HG03439 (cell line): ENCODE data around the gene FCER1A.

Source experiments
- ATAC-seq: cut with Tn5 transposase; IDR thresholded peaks from one replicate; pipeline ENCODE4 v1.9.1; 2021; ENCODE audit warnings: mild to moderate bottlenecking, moderate library complexity; ENCODE audit not compliant: unreplicated experiment

Gene FCER1A

DNA sequence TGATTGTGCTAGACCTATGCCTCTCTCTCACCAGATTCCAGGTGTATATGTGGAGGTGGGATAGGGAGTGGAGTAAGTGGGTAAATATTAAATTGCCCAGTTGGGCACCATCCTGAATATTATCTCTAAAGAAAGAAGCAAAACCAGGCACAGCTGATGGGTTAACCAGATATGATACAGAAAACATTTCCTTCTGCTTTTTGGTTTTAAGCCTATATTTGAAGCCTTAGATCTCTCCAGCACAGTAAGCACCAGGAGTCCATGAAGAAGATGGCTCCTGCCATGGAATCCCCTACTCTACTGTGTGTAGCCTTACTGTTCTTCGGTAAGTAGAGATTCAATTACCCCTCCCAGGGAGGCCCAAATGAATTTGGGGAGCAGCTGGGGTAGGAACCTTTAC, at the start of gene FCER1A:
Gene FCER1A, plus strand, starts transcription at position 242 of the 400 bp plus-strand sequence. Its CDS starts 29 bp downstream, at position 271.
- no peak for ATAC-seq

DNA sequence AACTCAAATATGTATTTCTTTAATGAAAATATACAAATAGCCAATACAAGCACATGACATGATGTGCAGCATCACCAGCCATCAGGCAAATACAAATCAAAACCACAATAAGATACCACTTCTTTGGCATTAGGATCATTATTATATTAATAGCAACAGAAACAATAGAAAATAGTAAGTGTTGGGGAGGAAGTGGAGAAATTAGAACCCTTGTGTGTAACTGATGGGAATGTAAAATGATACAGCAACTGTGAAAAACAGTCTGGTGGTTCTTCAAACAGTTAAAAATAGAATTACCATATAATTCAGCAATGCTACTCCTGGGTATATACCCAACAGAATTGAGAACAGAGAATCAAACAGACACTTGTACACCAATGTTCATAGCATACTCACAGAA, 40.8 kb upstream of the FCER1A start:
- ATAC-seq: no peak

DNA sequence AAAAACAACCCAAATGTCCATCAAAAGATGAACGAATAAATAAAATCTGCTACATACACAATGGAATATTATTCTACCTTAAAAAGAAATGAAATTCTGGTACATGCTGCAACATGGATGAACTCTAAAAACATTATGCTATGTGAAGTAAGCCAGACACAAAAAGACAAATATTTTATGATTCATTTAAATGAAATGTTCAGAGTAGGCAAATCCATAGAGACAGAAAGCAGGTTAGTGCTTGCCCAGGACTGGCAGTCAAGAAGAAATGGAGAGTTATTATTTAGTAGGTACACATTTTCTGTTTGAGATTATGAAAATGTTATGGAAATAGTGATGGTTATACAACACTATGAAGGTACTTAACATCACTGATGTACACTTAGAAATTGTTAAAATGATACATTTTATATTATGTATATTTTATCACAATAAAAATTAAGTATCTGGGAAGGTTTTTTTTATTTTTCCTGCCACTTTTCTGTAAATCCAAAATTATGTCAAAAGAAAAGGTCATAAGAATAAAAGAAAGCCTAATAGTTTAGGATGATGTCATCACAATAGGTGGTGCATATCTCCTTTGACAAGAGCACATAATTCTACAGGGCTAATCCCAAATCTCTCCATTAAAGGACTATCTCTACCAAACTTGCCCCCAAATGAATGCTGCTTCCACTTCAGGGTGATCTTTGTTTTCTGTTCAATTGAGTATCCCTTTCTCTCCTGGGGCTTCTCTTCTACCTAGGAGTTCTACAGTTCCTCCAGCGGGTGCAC, 40.2 kb upstream of the FCER1A start:
- ATAC-seq: no peak

DNA sequence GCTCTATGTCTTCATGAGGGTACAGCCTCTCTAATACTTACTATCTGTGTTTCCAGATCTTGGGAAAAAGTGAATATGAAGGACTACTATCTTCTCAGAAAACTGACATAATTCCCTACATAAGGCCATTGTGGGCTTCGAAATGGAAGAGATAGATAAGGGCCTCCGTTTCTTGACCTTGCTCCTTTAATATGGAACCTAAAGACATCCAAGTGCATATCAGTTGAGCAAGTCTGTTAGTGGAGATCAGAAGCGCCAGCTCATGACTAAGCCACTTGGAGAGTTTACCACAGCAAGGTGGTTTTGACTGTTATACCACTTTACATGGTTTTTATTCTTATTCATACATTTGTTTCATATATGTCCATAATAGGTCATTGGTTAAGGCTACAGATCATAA, 35.3 kb upstream of the FCER1A start:
- no peak for ATAC-seq

DNA sequence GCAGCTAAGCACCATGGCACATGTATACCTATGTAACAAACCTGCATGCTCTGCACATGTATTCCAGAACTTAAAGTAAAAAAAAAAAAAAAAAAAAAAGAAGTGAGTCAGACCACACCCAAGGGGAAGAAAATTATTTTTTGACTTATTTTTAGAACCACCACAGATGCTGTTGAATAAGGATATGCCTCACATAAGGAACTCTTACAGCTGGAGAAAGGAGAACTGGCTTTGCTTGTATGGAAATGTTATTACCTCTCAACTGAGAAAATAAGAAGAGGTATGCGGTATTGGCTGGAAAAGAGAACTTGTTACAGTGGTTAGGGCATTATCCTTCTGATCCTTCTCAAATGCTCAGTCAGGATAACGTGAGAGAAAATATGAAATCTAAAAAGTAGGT, 27.5 kb upstream of the FCER1A start:
- no peak for ATAC-seq

DNA sequence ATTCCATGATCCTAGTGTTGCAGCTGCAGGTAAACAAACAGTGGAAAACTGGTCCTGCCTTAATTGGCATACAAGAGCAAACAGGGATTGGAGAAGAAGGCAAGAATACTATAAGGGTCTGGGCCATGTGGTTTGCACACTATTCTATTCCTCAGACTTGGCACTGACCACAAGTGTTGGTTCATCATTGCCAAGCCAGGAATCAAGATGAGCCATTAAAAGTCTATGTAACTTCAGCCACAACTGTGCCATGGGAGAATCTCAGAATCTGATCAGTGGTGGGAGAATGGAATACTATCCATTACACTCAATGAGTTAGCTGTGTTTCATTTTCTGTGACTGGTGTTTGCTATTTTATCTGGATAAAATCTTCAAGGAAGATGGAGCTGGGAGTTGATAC, 26.2 kb upstream of the FCER1A start:
- ATAC-seq: no peak

DNA sequence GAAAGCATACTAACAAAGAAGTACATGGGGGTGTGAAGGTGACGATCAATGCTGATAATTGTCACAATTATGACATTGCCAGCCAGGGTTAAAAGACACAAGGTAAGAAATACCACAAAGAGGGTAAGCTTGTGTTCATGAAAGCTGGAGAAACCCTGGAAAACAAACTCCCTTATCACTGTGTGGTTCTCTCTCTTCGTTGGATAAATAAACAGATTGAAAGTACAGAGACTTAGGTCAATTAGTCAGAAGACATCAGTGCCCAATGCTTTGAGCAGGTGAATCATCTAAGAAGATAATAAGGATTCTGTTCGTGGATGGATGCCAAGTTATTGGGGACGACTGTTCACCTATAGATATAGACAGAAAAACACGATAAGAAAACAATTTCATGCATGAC, 22.4 kb upstream of the FCER1A start:
- ATAC-seq: no peak

DNA sequence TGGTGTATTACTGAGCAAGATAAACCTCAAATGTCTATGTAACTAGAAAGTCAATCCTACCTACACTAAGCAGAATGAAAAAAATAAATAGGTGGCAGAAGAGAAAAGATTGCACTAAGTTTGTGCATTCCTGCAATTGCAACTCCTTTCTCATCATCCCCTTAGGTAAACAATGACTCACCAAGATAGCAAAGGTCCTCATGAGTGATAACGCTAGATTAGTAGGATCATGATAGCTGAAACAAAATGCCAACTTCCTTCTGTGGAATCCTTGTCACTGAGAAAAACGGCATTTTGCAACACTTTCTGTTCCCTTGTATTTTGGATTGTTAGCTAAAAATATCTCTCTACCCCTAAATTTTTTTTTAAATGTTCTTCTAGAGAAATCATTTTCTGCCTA, 20.0 kb upstream of the FCER1A start:
- no peak for ATAC-seq

DNA sequence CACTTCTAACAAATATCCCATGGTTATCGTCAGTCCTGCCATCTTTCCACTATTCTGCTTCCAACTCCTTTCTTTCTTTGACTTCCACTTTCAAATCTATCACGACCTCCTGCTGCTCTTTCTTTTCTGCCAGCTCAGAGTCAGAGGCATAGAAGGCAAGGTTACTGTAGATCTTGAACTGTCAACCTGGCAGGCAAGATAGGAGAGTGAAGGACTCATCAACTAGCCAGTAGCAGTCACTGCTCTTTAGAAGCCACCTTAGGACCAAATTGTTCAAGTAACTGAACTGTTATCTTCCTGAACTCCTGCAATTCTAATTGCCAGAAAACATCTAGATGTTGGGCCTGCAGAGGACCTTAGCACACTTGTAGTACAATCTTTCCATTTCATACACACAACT, 13.1 kb upstream of the FCER1A start:
- no peak for ATAC-seq

DNA sequence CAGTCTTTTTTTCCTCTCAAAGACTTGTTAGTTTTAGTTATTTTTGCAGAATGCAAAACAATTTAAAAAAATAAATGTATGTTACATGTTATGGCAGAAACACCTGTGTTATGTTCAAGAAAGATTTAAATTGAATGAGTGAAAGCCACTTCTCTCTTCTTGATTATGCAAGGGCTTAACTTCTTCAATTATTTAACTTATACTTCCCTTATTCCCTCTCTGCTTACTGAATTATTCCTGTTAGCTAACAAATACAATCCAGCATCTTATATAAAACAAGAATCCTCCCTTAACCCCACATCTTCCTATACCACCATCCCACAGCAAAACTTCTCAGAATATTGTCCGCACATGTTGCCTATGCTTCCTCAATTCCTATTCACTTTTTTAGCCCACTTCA, 10.7 kb upstream of the FCER1A start:
- no peak for ATAC-seq

DNA sequence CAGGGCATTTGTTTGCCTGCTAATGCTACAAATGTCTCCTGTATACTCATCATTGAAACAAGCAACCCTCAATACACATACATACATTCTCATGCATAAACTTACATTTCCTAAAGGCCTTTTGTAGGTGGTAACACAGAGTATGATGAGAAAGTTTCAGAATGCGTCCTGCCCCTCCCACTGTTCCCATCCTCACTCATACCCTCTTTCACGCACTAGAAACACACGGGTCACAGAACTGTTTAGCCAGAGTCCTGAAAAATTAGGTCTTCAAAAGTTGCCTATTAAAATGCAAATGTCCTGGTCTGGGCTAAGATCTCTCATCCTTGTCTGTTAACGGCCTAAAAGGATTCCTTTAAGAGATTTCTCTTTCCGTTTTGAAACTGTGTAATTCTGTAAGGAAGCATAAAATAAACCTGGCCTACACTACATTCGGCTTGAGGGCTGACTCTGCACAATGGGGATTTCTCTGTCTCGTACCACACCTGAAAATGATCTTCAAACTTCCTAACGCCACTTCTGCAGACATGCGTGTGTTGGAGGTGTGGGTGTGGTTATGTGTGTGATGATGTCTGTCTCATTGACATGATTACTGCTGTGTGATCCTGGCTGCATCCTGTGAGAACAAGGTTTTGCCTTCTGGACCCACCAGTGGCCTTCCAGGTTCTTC, 5.3 kb upstream of the FCER1A start:
- no peak for ATAC-seq

DNA sequence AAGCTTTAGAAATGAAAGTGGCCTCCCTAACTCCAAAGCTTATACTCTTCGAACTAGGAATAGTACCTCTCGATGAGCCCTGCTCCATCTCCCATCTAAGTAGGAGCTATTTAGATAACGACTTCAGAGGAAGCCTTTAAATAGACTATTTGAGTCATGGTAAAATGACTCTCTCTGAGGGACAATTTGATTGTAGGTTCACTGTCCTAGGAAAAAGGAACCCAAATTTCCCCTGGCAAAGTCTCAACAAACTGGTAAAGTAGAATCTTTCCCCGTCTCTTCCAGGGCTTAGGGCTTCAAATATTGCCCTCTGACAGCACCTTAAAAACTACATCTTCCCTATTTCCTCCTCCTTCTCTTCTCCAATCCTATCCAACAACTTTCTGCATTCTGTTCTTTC, 2.0 kb upstream of the FCER1A start:
- ATAC-seq: no peak

DNA sequence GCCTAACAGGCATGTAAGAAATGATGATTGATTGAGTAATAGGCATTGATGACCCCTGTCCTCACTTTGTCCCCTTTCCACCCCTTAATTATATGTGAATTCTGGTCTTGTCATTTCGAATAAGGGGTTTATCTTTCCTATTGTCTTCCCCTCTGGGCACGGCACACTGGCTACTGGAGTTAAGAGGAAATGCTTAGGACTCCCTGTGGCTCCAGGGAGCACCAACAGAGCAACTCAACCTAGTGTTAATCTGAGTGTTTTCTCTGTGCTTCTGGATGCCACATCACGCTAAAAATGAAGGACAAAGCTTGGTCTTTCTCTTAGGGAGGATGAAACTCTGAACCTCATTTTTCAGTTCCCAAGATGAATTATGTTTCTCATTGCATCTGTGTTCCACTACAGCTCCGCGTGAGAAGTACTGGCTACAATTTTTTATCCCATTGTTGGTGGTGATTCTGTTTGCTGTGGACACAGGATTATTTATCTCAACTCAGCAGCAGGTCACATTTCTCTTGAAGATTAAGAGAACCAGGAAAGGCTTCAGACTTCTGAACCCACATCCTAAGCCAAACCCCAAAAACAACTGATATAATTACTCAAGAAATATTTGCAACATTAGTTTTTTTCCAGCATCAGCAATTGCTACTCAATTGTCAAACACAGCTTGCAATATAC, 5.3 kb downstream of the FCER1A start:
- no peak for ATAC-seq

DNA sequence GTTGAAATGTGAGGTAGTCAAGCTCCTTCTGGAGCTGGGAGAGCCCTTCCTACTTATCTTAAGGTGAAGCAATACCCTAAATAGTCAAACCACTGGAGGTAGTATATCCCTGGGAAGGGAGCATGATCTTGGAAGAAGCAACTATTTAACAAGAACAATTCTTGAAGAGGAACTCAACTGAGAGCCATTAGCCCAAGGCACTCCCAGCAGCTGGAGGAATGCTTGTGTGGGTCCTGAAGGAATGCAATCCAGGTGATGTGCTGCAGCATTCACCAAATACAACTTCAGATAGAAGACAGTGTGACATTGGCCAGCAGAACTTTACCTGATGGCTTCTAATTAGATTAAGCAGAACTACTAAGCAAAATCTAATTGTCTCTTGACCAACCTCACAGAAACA, 9.5 kb downstream of the FCER1A start:
- no peak for ATAC-seq

DNA sequence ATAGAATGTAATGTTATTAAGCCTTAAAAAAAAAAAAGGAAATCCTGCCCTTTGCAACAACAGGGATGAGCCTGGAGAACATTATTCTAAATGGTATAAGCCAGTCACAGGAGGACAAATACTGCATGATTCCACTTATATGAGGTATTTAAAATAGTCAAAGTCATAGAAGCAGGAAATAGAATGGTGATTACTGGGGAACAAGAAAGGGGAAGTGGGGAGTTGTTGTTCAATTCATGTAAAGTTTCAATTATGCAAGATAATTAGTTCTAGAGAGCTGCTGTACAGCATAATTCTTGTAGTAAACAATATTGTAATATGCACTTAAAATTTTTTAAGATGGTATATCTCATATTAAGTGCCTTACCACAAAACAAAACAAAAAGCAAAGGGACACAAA, 13.2 kb downstream of the FCER1A start:
- no peak for ATAC-seq

DNA sequence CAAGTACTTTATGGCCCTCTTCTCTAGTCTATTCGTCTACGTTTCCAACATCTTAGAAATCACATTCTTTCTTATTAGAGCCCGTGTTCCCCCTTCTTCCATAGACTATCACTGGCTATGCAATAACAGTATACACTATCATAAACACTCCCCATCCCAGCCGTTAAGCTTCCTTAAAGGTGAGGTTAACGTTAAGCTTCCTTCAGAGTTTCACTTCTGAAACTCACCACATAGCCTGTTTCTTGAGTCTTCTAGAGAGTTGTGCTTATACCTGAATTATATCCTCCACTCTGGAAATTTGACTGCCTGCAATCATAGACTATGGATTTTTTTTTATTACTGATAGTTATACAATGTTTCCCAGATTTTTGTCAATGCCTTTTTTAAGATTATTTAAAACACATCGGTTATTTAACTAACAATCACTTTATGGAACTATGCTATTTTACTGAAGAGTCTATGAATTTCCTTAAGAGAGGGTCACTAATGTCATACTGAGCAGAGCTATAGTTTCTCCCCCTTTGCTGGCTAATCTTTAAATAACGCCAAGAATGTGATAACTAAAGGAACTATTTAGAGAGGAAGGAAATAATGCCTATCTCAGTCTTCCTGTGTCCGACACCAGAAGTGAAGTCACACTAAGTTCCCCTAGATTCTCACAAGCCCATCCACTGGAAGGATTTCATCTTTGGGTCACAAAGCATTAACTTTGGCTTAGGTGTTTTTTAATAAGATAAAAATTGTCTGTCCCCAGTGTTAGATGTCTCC, 16.8 kb downstream of the FCER1A start:
- no peak for ATAC-seq

DNA sequence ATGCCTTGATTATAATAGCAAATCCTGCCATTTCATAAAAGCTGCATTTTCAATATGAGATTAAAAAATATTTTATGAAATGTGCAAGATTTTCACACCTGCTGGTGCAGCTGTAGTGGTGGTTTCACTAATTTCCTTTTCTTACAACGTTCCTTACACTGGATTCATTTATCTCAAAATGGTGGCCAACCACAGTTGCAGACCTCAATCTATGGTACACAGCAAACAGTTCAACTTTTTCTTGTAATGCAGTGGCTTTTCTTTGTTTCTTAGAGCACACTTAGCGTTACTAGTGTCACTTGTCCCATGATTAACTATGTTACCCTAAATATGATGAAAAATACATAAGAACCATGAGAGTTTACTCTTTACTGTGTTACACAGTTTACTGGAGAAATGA, 32.7 kb downstream of the FCER1A start:
- ATAC-seq: no peak

DNA sequence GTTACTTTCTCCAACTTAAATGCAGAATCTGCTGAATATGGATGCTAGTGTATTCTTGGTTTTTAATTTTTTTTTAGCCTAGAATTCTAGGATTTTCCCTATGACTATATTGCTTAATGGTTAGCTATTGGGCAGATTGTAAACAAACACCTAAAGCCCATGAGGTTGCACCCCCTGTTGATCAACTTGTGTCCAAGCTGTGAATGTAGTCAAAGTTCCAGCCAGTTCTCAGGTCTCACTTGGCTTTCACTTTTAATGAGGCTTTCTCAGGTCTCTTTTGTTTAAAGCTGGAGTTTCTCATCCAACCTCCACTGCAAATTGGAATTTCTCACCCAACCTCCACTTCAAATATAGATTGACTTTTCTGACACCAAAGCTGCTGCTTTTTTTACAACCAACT, 35.9 kb downstream of the FCER1A start:
- ATAC-seq: no peak

DNA sequence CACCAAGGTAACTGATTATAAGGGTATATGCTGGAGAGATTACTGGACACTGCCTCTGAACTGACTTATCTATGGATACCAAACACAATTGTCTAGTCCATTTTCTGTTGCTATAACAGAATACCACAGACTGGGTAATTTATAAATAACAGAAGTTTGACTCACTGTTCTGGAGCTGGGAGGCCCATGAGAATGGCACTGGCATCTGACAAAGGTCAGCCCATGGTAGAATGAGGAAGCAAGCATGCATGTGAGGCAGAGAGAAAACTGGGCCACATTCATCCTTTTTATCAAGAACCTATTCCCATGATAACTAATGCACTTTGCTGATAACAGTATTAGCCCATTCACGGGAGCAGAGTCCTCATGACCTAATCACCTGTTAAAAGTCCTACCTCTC, 37.4 kb downstream of the FCER1A start:
- ATAC-seq: no peak

DNA sequence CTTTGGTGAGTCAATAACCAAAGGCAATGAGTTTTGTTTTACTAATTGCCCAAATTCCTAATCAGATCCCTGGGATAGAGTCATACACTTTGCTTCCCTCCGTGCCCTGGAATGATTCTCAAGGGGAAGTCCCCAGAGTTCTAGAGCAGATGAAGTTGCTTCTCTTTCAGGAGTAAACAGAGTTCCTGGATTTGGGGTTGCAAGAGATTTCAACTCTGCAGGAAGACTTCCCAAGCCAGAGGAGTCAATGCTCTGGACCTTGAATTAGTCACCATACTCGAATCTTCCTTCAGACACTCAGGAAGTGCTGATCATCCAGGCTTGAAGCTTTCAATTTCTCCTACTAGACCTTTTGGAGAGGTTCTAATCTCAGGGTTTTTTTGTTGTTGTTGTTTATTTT, 39.6 kb downstream of the FCER1A start:
- ATAC-seq: no peak

DNA sequence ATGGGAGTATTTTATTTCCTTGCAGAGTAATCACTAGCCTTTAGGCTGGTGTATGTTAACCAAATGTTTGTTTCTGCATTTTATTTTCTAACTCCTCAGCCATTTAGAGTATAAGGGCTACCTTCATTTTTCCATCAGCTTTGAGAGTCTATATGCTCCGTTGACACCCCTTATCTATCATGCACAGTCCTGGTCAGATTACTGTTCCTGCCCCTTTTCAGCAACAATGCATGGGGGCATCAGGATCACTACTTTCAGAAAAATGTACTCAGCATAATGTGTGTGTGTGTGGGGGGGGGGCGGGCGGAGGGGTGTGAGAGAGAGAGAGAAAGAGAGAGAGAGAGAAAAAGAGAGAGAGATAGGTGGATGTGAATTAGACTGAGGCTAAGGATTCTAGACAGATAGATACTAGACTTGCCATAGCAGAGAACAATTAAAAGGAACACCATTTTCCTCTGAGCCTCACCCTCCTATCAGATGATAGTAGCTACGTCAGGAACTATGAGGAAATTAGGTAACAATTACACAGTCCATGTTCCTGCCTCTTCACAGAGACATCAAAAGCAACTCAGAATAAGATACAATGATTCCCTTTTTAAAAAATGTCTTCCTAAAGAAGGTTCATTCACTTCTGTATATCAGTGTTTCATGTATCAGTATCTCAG, 40.8 kb downstream of the FCER1A start:
- ATAC-seq: no peak
